GM12873 (cell line): ENCODE data around the gene SMAD3.

Experiments used
- TF ChIP-seq, protein P1 (sequence below): IDR thresholded peaks from 2 replicates; pipeline ENCODE4 v1.5.1; 2012; ENCODE audit warnings: low read depth, mild to moderate bottlenecking, moderate library complexity, low read length, control low read depth; ENCODE audit not compliant: insufficient read depth; ENCODE audit errors: missing control alignments

Gene SMAD3

DNA sequence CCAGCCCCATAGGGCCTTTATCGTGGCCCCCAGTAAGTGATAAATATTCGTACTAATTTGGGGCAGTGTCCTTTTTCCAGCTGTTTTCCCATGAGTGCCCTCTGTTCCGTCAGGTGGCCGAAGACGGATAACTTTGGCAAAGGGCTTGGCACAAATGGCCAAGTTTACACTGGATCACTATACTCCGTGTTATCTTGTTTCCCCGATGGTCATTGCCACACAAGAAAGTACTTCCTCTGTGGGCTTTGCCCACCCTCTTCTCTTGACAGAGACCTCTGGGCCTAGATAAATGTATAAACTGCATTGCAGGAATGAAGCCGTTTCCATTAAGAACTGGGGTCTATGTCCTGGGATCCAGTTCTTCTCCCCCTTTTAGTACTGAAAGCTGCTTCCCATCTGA, 39.1 kb downstream of the SMAD3 start:
- TF ChIP-seq, protein P1, sequence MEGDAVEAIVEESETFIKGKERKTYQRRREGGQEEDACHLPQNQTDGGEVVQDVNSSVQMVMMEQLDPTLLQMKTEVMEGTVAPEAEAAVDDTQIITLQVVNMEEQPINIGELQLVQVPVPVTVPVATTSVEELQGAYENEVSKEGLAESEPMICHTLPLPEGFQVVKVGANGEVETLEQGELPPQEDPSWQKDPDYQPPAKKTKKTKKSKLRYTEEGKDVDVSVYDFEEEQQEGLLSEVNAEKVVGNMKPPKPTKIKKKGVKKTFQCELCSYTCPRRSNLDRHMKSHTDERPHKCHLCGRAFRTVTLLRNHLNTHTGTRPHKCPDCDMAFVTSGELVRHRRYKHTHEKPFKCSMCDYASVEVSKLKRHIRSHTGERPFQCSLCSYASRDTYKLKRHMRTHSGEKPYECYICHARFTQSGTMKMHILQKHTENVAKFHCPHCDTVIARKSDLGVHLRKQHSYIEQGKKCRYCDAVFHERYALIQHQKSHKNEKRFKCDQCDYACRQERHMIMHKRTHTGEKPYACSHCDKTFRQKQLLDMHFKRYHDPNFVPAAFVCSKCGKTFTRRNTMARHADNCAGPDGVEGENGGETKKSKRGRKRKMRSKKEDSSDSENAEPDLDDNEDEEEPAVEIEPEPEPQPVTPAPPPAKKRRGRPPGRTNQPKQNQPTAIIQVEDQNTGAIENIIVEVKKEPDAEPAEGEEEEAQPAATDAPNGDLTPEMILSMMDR: no peak

DNA sequence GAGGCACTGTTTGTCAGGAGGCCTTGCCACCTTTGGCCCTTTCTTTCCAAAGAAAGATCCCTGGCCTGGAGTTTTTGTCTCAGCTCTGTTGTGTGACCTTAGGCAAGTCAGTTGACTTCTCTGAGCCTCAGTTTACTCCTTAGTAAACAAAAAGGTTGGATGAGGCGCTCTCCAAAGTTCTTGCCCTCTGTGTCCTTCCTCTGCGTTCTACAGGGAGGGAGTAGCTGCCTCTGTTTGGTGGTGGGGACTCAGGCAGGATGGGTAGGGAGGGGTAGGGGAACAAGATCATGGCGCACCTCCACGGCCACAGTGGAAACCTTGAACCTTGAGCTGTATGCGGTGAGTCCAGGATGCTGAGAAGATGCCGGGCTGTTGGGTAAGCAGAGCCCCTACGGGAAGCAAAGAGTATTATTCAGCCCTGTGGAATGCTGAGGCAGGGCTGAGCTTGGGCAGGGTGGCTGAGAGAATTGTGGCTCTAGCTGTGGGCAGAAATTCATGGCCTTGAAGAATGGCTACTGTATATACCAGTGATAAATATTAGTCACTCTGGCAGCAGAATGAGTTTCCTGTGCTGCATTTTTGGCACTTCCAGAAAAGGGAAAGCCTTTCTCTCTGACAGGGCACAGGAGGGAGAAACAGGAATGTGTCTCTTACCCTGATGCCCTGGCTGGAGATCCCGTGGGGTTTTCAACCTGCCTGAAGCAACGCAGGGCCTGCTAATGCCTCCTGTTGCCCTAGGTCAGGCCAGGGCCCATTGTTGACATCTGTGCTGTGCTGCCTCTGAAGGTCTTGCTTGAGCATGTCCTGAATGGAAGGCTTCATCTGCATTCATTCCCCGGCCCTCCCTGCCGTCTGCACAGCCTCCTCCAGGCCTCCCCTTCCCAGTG, 39.9 kb downstream of the SMAD3 start:
- TF ChIP-seq, protein P1: no peak

GRCh38 chr15:67105991-67106763, 40.8 kb downstream of the SMAD3 start:
- TF ChIP-seq, protein P1: no peak

DNA sequence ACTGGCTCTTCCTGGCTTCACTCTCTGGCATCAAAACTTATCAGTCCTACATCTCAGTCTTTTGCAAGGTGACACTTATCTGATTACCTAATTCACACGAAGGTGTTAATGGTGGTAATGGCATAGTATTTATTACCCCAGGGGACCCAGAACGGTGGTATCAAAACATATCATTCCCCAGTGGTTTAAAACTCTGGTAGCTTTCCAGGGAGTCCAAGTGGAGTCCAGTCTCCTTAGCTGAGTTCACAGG, 41.3 kb downstream of the SMAD3 start:
- TF ChIP-seq, protein P1: no peak

DNA sequence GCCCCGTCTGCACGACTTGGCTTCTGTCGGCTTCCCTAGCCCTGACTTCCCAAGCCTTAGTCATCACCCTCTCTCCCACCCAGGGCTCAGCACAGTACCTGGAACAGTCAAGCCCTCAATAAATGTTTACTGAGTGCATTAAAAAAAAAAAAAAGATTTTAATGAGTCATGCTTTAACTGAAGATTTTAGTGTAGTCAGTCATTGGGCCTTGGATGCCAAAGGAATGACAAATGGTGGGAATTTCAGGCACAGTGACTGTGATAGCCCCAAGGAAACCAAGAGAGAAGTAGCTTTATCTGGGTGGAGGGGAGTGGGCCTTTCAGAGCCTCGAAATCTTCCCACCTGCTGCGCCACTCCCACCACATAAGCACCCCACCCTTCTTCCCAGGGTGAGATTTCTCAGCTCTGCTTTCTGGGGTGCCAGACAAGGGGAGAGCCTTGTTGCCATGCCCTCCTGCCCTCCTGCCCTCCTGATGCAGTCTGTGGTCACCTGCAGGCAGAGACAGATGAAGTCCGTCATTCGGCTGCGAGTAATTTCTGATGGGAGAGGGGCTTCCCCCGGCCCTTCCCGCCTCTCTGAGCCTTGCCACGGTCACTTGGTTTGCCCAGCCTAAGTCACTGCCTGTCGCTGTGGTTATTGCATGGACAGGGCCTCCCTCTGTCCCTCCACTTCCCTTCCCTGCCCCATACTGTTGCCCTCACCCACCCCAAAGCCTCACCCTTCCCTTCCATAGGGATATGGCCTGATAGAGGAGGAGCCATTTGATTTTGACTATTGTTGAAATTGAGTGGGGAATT, 41.8 kb downstream of the SMAD3 start:
- TF ChIP-seq, protein P1: no peak

DNA sequence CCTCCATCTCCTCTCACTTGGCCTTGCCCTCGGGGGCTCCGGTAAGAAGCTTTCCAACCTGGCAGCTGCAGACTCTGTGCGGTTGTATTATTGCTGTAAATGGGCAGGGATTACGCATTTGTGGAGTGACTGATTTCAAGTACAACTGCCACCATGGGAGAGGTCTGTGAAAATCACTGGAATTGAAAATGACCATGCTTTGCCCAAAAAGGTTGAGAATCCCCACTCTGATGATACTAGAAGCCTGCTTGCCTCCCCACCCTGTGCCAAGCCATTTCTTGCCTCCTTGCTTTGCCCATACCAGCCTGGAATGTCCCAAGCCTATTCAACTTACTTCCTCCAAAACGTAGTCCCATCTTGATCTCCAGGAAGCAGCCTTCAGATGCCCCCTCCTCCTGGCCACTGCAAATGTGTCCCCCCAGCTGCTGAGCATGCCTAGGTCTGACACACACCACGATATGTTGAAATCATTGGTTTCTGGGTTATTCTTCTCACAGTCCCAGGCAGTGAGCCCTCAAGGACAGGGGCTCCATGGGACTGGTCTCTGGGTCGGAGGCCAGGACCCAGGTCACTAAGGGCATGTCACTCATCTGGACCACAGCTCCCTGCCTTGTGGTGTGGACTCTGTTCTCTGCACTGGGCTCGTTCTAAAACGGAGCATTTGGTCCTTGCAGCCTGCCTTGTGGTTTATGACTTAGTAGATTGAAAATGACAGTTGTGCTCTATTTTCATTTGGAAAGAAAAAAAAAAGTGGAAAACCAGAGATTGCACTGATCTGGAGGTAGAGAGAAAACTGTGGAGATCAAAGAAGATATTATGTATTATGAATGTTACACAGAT, 42.9 kb downstream of the SMAD3 start:
- TF ChIP-seq, protein P1: no peak
